HFFc6 (cell line): ENCODE results near the gene REEP6. TPM values are rescaled to one million over a fixed set of nuclear protein-coding genes. Genes with fewer than 3 reads are reported as not detected.
"Not testable (repeated sequence)": the region's sequence is repeated elsewhere in the genome, so short reads cannot be mapped to it uniquely, and the experiment has no call there.

ENCODE experiments used
- DNase-seq: peaks from one replicate; pipeline ENCODE4 v3.0.0-alpha.2; 2018
- H3K27ac Mint-ChIP-seq: 2 replicates; pipeline ENCODE4 v1.8.0; 2020; ENCODE audit warnings: mild to moderate bottlenecking, mixed read lengths
- H3K27me3 Mint-ChIP-seq: 2 replicates; pipeline ENCODE4 v1.8.0; 2021; ENCODE audit warnings: mild to moderate bottlenecking, moderate library complexity, mixed read lengths; ENCODE audit not compliant: insufficient read depth
- H3K36me3 Mint-ChIP-seq: 2 replicates; pipeline ENCODE4 v1.8.0; 2021; ENCODE audit warnings: low read depth, mixed read lengths
- H3K4me1 Mint-ChIP-seq: 2 replicates; pipeline ENCODE4 v1.8.0; 2020; ENCODE audit warnings: low read depth, mixed read lengths
- H3K4me3 Mint-ChIP-seq: 2 replicates; pipeline ENCODE4 v1.8.0; 2020; ENCODE audit warnings: mild to moderate bottlenecking, moderate library complexity, mixed read lengths
- H3K9me3 Mint-ChIP-seq: 2 replicates; pipeline ENCODE4 v1.8.0; 2020; ENCODE audit warnings: mild to moderate bottlenecking, mixed read lengths
- CTCF ChIP-seq: fragments of 200-600 bp; sonication (generic); IDR thresholded peaks from 2 replicates; pipeline ENCODE4 v1.5.0; 2021; ENCODE audit warnings: antibody characterized with exemption, mild to moderate bottlenecking
- total RNA-seq, 6 experiments: library from RNA; stranded (reverse); fragmentation: NEBNext Ultra II Directional; extraction: Animal tissue kit (Norgen Biotek cat#: 25700); gene quantifications; 2 replicates in 1 of 6; 3 replicates in 5 of 6; pipeline ENCODE4 v1.2.3, GENCODE V29; 2021

REEP6 gene
- total RNA-seq, 6 experiments from 2014 or later: 1.7 to 4.6 (median 2.1) TPM

GRCh38 chr19:1475751-1476437 lies 15.1 kb upstream of the REEP6 start:
- TF ChIP-seq CTCF: no peak
- Mint-ChIP-seq H3K9me3 (no peaks in the 10 kb centered on the region), H3K27ac (no peak overlapping the region), H3K36me3 (no peaks in the 10 kb centered on the region; the same call in 1 of the 2 replicates), H3K4me3 (no peak overlapping the region), H3K27me3 (peaks cover 6% of the 10 kb centered on the region), H3K4me1 (peaks cover 11% of the 10 kb centered on the region)
- no peak for DNase-seq

- H3K4me3 Mint-ChIP-seq: peak overlapping the region; percentile 30; the same call in 1 of the 2 replicates
- H3K27ac Mint-ChIP-seq, H3K36me3 Mint-ChIP-seq, H3K27me3 Mint-ChIP-seq, DNase-seq, H3K9me3 Mint-ChIP-seq: not testable (repeated sequence)
- peaks cover 11% of the 10 kb centered on the region for H3K4me1 Mint-ChIP-seq
Measured at GRCh38 chr19:1477056-1477455, 13.9 kb upstream of the REEP6 start.

GRCh38 chr19:1478934-1479707 lies 11.9 kb upstream of the REEP6 start, which contains the start of gene C19orf25:
C19orf25 (minus strand) TSS chr19:1479215; CDS start chr19:1478903, 312 bp downstream.
- 0 out of 2 replicates have a peak, but pooled peaks have one; percentile 12 for TF ChIP-seq CTCF
- Mint-ChIP-seq H3K4me3 (peak within 1 kb of the TSS; percentile 93), H3K9me3 (no peaks in the 10 kb centered on the region), H3K27ac (peak within 1 kb of the TSS; percentile 90), H3K27me3 (peaks cover 3% of the 10 kb centered on the region; the same call in 1 of the 2 replicates), H3K4me1 (peaks cover 11% of the 10 kb centered on the region), H3K36me3 (no peaks in the 10 kb centered on the region; the same call in 1 of the 2 replicates)
- DNase-seq: peak; percentile 88

GRCh38 chr19:1481224-1481892 lies 9.6 kb upstream of the REEP6 start:
- no peak for TF ChIP-seq CTCF
- H3K27me3 Mint-ChIP-seq: peaks cover 3% of the 10 kb centered on the region; the same call in 1 of the 2 replicates
- H3K4me3 Mint-ChIP-seq: no peak overlapping the region
- no peak for DNase-seq
- no peaks in the 10 kb centered on the region; the same call in 1 of the 2 replicates for H3K36me3 Mint-ChIP-seq
- H3K27ac Mint-ChIP-seq: no peak overlapping the region
- peaks cover 11% of the 10 kb centered on the region for H3K4me1 Mint-ChIP-seq
- H3K9me3 Mint-ChIP-seq: no peaks in the 10 kb centered on the region

GRCh38 chr19:1481893-1482360 lies 9.1 kb upstream of the REEP6 start:
- DNase-seq: no peak
- Mint-ChIP-seq H3K9me3 (no peaks in the 10 kb centered on the region), H3K27ac (no peak overlapping the region), H3K27me3 (peaks cover 3% of the 10 kb centered on the region; the same call in 1 of the 2 replicates), H3K4me3 (no peak overlapping the region), H3K4me1 (peaks cover 11% of the 10 kb centered on the region), H3K36me3 (no peaks in the 10 kb centered on the region; the same call in 1 of the 2 replicates)
- no peak for TF ChIP-seq CTCF
